GM19328 (cell line): ENCODE results near the gene MTUS2.

Experiments used
- ATAC-seq: cut with Tn5 transposase; IDR thresholded peaks from one replicate; pipeline ENCODE4 v1.9.1; 2021; ENCODE audit warnings: mild to moderate bottlenecking, moderate library complexity; ENCODE audit not compliant: unreplicated experiment

The MTUS2 gene

GRCh38 chr13:29436721-29437280 lies 616.7 kb downstream of the MTUS2 start:
- no peak for ATAC-seq

DNA sequence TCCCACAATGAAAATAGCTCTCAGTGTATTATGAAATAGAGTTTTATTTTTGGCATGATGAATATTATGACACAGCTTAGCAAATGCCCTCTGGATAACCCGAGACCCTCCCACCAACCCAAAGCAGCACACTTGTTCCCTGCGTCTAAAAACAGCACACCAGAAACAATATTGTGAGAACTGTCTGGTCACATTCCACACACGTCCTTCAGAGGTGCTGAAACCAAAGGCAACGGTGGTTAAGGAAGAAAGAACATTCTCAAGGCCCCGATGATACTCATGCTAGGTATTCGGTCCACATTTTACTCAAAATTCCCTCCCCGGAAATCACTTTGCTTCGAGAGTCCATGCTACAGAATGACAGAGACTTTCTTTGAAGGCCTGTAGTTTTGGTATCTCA lies 618.6 kb downstream of the MTUS2 start:
- no peak for ATAC-seq

DNA sequence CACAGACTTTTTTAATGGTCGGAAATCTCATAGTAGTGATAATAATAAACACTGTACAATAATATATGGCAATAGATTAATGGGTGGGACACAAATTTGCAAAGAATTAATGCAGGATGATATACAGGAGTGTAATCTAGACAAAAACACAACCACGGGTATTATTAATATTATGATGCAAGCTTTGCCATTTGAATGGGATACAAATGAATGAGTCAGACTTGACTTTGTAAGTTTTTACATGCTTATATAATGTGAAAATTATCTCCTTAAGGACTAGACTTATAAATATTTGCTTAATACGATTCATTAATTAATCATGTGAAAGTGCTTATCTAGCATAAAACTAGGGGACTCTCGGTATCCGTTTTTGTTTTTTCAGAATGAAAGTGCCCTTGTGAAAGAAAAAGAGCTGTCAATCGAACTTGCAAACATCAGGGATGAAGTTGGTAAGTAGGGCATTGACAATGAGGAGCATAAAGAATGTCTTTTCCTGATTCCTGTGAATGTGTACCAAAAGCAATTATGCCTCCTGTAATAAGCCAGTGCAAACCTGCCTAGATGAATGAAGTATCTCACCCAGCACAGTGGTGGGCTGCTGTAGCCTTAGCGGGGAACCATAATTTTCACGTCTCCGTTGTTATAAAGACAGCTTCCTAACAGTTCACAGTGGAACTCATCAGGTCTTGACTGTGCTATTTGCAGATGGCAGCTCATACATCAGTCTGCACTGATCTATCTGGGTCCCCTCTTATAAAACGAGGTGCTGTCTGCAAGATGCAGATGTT lies 619.7 kb downstream of the MTUS2 start:
- no peak for ATAC-seq

- no peak for ATAC-seq
These were observed 621.2 kb downstream of the MTUS2 start for GRCh38 chr13:29441306-29441705.

- ATAC-seq: no peak
These were observed 625.9 kb downstream of the MTUS2 start for GRCh38 chr13:29446016-29446415.

GRCh38 chr13:29448174-29448573 lies 628.0 kb downstream of the MTUS2 start:
- ATAC-seq: no peak

DNA sequence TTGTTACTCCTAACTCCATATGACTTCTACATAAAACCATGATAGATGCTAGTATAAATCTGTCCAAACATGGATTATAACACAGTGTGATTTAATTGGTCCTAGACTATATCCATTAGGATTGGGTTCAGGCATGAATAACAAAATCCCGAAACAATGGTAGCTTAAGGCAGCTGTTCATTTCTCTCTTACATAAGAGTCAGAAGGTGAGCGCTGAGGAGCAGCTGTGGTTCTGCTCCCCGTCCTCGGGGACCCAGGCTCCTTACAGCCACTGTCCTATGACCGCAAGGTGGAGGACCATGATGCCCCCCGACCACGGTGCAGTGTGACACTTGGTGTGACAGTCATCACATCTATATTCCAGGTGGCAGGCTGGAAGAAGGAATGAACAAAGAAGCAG lies 629.6 kb downstream of the MTUS2 start:
- ATAC-seq: no peak

DNA sequence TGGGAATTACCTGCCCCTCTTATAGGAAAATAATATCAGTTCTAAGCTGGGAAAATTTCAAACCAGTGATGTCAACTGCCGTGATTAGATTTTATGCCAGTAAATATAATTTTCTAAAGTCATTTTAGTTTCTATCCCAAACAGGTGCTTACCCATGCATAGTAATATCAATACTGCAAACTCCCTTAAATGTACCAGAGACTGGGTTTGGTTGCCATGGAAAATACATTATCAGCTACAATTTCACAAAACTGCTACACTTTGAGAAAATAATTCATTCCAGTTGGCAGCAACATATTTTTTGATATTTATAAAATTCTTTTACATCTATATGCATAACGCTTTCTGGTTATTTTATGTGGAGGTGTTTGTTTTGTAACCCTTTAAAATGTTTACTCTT lies 631.8 kb downstream of the MTUS2 start:
- no peak for ATAC-seq

- ATAC-seq: no peak
These were observed 632.9 kb downstream of the MTUS2 start for GRCh38 chr13:29452773-29453616.

- ATAC-seq: no peak
These were observed 633.5 kb downstream of the MTUS2 start for GRCh38 chr13:29453617-29454011.

DNA sequence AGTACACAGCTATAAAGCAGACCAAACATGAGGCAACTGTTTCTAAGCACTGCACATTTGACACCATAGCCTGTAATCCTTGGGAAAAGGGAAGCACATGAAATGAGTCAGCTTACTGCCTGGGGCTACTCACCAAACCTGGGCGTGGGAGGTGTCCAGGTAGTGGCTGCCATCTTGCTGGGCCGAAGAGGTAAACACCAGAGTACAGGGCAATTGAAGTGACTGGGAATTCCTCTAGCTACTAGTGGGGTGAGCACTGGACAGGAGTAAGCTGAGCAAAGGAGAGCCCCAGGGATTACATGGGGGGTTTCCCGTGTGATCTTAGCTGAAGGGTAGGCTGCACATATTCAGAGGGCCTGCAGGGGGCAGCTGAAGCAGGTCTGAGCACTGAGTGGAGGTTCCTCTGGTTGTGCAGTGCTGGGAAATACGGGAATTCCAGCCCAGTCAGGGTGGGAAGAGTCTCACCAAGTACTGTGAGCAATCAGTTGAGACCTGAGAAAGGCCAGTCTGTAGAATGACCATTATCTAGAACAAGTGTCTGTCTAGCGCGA lies 634.9 kb downstream of the MTUS2 start:
- ATAC-seq: peak; percentile 55

- no peak for ATAC-seq
These were observed 636.3 kb downstream of the MTUS2 start for GRCh38 chr13:29456419-29456818.

DNA sequence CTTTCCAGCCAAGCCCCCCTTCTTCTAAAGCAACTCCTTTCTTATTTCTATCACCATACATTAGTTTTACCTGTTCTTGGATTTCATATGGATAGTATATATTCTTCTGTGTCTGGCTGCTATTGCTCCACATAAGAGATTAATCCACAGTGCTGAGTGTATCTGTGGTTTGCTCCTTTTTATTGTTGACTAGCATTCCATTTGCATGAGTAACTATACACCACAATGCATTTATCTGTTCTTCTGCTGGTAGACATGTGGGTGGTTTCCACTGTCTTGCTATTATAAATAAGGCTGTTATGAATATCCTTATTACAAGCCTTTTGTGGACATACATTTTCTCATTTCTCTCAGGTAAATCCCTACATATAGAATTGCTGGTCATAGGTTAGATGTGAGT lies 637.2 kb downstream of the MTUS2 start:
- no peak for ATAC-seq

DNA sequence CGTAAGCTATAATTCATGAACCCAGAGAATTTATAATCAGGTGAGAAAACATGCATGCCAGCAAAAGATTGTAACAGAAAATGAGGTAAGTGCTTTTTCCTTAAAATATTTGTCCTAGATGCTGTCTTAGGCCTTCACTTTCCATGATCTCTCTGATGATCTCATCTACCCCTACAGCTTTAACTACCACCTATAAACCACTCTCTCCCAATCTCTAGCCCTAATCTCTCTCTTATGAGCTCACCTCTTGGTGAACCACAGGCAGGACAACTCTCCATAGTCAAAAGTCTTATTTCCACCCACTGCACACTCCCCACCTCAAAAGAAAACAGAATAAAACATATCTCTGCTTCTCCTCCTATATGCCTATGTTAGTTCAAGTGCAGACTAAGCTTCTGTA lies 638.3 kb downstream of the MTUS2 start:
- no peak for ATAC-seq

DNA sequence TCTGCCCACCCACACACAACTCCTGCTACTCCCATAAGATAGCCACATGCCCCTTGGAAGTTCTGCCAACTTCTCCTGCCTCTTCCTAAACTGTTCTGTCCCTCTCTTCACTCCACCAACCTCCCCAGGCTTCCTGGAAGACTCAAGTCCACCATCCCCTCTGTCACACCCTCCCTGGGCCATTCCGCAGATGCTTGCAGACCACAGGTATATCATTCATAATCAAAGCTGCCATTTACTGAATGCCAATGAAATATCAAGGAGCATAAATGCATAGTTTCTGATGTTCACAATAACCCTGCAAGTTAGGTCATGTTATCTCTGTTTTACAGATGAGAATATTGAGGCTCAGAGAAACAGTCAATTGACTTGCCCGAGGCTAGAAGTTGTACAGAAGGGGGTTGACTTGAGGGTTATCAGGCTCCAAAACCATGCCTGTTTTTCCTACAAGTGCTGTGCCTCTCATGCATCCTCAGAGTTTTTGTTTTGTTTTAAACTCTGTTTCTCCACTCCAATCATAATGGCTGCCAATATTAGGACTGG lies 639.7 kb downstream of the MTUS2 start:
- ATAC-seq: no peak

DNA sequence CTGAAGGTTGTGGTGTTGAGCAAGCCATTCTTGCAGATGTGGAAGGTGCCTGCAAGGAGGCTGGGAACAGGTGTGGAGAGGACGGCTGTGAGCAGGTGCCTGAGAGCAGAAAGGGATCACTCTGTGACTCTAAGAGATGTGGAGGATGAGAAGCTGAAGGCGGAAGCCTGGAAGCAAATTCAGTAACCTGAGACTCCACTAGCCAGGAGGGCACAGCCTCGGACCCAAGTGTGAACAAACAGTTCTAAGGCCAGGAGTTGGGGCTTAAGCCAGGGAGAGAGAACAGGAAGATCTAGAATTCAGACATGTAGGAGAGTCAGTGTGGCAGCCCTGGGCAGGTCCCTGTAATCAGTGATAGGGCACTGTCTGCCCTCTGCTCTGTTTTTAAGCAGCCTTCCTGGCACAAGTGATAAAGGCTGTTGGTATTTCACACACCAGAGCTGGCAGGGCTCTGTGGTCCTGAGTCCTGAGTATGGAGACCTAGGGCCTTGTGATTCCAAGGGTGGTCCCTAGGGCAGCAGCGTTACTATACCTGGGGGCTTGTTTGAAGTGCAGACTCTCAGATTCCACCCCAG lies 644.1 kb downstream of the MTUS2 start:
- ATAC-seq: no peak

DNA sequence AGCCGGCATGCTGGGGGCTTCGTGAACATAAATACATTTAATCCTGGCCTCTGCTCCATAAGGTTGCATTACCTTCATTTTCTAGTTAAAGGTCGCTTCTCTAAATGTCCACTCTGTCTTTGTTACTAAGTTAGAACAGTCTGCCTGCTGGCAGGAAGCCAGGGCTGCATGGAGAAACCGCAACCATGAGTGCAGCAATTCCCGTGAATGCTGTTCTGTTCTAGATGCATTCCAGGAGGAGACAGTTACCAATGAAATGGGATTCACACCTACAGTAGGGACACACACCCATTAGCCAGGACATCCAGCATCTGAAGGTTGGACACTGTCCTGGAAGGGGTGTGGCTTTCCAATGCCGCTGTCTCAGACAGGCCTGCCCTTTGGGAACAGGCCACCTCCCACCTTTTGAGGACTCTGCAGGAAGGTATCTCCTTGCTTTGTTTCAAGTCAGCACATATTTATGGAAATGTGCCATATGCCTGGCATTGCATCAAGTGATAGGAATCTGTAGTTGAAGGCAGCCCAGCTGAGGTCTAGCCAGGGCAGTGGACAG lies 645.7 kb downstream of the MTUS2 start:
- ATAC-seq: no peak

- no peak for ATAC-seq
These were observed 651.4 kb downstream of the MTUS2 start for GRCh38 chr13:29471551-29471950.

DNA sequence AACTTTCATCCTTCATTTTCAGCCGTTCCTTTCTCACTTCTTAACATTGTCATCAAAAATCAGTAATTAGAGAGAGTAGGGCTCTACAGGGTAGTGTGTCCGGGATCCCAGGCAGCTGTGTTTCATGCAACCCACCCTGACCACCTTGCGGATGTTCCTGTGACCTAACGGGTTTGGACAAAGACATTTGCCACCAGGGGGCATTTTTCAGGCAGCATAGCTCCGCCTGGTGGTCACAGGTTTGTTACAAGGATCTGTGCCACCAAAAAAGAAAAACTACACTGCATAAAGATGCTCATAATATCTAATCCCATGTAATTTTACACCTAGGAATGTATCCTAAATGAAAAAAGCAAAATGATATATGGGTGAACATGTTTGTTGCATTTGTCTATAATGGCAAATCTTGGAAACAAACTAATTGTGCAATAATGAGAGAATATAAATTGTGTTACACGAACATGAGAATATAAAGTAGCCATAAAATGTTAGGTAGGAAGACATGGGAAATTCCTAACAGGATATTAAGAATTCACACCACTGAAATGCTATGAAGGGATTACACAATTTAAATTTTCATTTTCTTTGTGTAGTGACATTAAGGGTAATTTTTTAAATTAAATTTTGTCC lies 652.3 kb downstream of the MTUS2 start:
- ATAC-seq: no peak

GRCh38 chr13:29473166-29473565 lies 653.0 kb downstream of the MTUS2 start:
- ATAC-seq: no peak
